GM12878 (cell line): ENCODE measurements around the gene STK17A. TPM values are rescaled to one million over a fixed set of nuclear protein-coding genes. Genes with fewer than 3 reads are reported as not detected.

Source experiments
- E4F1 ChIP-seq: fragments of 450-650 bp; IDR thresholded peaks from 2 replicates; pipeline ENCODE4 v1.6.1; 2018; ENCODE audit warnings: borderline replicate concordance, mild to moderate bottlenecking; ENCODE audit not compliant: partially characterized antibody
- RELA ChIP-seq: fragments of 450-650 bp; IDR thresholded peaks from 2 replicates; pipeline ENCODE4 v1.8.0; 2014; ENCODE audit warnings: borderline replicate concordance; ENCODE audit not compliant: partially characterized antibody
- ZNF207 ChIP-seq: fragments of 450-650 bp; IDR thresholded peaks from 2 replicates; pipeline ENCODE4 v1.6.1; 2014; ENCODE audit warnings: antibody characterized with exemption, mild to moderate bottlenecking, borderline replicate concordance
- polyA plus RNA-seq, 11 experiments: library from polyadenylated mRNA; depleted of rRNA in 4 of 11; unstranded in 6 of 11; stranded (reverse) in 5 of 11; fragments of >200 nt; fragmentation: Nextera tagmentation in 4 of 11; fragmentation: Illumina TruSeq in 1 of 11; extraction: Ambion mirVana in 4 of 11; extraction: Trizol in 1 of 11; gene quantifications; 1 replicate in 1 of 11; 2 replicates in 10 of 11; pipeline versions ENCODE4 v1.2.1 to v1.2.3, GENCODE V29; 2011 to 2016; ENCODE audit warnings: inconsistent platforms in 2 of 11, missing spikeins in 2 of 11, low read depth in 1 of 11
- total RNA-seq, 4 experiments: library from RNA; depleted of rRNA in 3 of 4; stranded (reverse); fragments of >200 nt in 3 of 4; fragmentation: Illumina TruSeq in 1 of 4; extraction: Trizol in 1 of 4; gene quantifications; 2 replicates each; pipeline versions ENCODE4 v1.2.1 to v1.2.3, GENCODE V29; 2013 to 2021
- TF ChIP-seq, protein P1 (sequence below): fragments of 450-650 bp; formaldehyde crosslinking; IDR thresholded peaks from 2 replicates; pipeline ENCODE4 v1.4.0; 2022; ENCODE audit warnings: mild to moderate bottlenecking, moderate library complexity

Gene STK17A
- total and polyA plus RNA-seq, 10 of the 15 experiments (the other 5 are each of a cell fraction or from before 2014, with no cell fraction given), result 18.5 to 91.6 (median 70.8) TPM

DNA sequence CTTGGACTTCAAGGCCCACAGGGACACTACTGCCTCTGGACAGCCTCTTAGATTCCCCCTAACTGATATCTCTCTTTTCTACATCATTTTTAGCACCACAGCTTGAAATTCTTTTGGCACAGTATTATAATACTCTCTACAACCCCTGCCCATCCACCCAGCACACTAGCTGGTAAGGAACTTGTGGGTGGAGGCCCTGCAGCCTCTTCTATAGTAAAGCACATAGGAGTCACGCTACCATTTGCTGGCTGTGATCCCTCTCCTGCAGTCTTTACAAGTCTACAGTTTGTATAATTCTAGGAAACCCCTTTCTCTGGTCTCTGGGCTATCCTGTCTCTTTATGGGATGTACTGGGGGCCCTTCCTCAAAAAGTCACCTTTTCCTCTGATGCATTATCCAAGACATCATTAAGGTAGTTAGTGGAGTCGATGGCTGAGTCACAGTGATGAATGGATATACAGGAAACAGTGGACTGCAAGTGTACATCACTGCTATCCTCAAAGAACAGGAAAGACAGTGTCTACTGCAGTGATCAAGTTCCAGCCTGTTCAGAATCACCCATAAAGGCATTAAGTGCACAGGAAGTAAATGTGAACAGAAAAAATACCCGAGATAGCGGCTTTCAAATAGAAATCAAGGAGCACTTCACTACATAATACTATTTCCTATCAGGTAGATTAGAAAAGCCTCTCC, 54.4 kb downstream of the STK17A start (continued):
- TF ChIP-seq, protein P1, sequence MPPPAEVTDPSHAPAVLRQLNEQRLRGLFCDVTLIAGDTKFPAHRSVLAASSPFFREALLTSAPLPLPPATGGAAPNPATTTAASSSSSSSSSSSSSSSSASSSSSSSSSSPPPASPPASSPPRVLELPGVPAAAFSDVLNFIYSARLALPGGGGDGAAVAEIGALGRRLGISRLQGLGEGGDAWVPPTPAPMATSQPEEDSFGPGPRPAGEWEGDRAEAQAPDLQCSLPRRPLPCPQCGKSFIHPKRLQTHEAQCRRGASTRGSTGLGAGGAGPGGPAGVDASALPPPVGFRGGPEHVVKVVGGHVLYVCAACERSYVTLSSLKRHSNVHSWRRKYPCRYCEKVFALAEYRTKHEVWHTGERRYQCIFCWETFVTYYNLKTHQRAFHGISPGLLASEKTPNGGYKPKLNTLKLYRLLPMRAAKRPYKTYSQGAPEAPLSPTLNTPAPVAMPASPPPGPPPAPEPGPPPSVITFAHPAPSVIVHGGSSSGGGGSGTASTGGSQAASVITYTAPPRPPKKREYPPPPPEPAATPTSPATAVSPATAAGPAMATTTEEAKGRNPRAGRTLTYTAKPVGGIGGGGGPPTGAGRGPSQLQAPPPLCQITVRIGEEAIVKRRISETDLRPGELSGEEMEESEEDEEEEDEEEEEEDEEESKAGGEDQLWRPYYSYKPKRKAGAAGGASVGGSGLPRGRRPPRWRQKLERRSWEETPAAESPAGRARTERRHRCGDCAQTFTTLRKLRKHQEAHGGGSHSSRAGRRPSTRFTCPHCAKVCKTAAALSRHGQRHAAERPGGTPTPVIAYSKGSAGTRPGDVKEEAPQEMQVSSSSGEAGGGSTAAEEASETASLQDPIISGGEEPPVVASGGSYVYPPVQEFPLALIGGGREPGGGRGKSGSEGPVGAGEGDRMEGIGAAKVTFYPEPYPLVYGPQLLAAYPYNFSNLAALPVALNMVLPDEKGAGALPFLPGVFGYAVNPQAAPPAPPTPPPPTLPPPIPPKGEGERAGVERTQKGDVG (CRISPR knock-in tag), result no peak
- TF ChIP-seq E4F1 (no peak), ZNF207 (no peak), RELA (no peak)
